Tibial nerve (tissue), 4 donors: ENCODE results near the gene PPP1R3E.

Experiments
- CTCF ChIP-seq, 5 experiments: fragments of 200-600 bp in 3 of 5; fragments of 450-650 bp in 2 of 5; sonication (generic) in 3 of 5; IDR thresholded peaks; one replicate each; pipeline ENCODE4 v1.5.1; 2016 to 2019; ENCODE audit warnings: antibody characterized with exemption in 5 of 5, mild to moderate bottlenecking in 3 of 5, moderate library complexity in 2 of 5
- EP300 ChIP-seq, 2 donors: sonication (generic); formaldehyde crosslinking; IDR thresholded peaks; one replicate each; pipeline ENCODE4 v1.6.1; 2017; ENCODE audit warnings: antibody characterized with exemption in 2 of 2, mild to moderate bottlenecking in 1 of 2

- TF ChIP-seq CTCF (IDR thresholded peaks at IDR 0.05): no peak
- TF ChIP-seq EP300 (IDR thresholded peaks at IDR 0.05): no peak
Observed at GRCh38 chr14:23319746-23320583, 17.3 kb upstream of the PPP1R3E start.
